Hematopoietic multipotent progenitor cell treated with erythropoietin and hydrocortisone succinate and interleukin-3 and kit ligand, for 8 days (in vitro differentiated cells): ENCODE data around the gene POLR1D.

Experiments
- DNase-seq: peaks from one replicate; pipeline ENCODE4 v3.0.0-alpha.2; 2015

The POLR1D gene

DNA sequence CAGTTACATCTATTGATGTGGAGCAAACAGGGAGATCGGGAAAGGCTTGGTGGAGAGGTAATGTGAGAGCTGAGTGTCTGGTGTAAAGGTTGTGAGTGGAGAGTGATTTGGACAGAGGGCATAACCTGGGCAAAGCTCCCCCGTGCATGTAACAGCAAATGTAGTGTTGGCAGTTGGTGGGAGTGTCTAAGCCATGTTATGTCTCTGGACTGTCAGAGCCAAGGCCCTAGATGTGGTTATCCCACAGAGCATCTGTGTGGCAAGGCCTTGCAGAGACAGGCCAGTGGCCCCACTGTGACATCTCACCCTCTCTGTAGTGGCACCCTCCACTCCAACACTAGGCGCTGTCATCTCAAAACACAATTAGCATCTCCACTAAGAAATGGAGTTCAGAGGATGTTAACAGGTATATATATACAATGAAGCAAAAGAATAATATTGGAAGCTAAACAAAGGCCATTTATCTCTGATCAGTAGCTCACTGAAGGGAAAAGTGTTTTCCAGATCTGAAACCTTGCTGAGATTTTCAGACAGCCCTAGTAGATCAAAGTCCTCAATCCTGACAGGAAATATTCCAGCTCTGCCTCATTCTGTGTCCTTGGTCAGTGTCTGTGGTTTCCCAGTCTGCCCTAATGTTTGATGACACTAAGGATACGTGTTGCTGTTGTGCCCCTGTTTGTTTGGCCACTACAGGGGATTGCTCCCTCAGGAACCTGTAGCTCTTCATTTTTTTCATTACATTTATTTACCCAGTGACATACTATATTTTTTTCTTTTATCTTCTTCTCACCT is 20.2 kb downstream of the POLR1D start:
- DNase-seq = peak; percentile 72

GRCh38 chr13:27643334-27644132 is 21.8 kb downstream of the POLR1D start:
- DNase-seq = peak; percentile 63

DNA sequence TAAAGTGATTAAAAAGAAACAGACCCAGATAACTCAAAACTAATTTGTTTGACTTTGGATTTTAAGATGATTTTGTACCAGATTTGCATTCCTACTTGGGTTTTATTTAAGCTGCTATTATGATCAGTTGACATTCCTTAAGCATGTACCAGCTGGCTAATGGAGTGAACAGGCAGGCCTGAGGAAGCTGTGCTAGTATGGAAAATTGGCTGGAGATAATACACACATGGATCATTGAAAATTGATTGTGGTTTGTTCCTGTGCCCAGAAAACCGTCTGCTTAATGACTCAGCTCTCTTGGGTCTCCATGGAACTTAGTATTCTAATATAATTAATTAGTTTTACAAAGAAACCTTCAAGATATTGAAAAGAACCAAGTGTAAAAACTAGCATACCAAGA is 22.6 kb downstream of the POLR1D start:
- peak; percentile 72 for DNase-seq

- DNase-seq = no peak
These were observed 28.6 kb downstream of the POLR1D start for GRCh38 chr13:27650312-27650711.

GRCh38 chr13:27654059-27654458 is 32.4 kb downstream of the POLR1D start:
- no peak for DNase-seq

- no peak for DNase-seq
These were observed 33.1 kb downstream of the POLR1D start for GRCh38 chr13:27654816-27655215.

DNA sequence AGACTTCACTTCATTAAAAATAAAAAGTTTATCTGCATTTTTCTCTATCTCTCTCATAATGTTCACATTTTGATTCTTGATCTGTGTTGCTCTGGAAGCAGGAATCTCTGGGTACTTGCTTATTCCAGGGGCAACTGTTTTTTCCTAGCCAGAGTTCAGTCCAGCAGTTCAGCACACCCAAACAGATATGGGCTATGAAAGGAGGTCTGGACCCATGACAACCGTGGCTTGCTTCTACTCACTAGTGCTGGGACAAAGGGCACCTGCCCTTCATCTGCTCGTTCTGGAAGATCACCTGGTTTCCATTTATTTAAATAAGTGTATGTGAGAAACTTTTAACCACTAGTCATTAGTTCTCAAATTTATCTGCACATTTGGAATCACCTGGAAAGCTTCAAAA is 36.0 kb downstream of the POLR1D start:
- DNase-seq = no peak

GRCh38 chr13:27658546-27658945 is 36.9 kb downstream of the POLR1D start:
- no peak for DNase-seq

DNA sequence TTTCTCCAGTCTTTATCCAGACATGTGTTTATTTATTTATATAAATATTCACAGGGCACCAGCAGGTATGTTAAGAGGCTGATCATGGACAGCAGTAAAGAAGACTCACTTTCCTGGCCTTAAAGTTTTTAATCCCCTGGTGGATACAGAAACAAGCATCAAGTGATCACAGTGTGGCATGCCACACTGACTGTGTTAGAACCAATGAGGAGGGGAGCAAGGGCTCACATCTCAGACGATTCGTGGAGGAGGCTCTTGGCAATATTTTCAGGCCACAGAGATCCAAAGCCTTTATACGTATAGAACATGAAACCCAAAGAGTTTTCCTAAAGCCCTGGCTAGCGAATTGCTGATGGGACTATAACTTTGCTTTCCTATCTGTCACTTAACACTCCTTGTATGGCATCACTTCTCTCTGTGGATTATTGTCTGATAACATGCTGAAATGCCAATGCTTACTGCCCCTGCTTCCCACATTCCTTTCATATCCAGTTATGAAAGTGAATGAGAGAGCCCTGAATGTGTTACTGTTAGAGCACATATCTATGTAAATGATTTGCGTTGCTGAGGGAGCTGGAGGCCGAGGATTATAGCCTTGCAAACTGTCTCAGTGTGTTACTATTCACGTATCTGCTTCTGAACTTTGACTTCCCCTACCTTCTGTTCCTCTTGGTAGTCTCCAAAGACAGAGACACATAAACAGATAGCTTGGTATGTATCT is 37.6 kb downstream of the POLR1D start:
- no peak for DNase-seq

DNA sequence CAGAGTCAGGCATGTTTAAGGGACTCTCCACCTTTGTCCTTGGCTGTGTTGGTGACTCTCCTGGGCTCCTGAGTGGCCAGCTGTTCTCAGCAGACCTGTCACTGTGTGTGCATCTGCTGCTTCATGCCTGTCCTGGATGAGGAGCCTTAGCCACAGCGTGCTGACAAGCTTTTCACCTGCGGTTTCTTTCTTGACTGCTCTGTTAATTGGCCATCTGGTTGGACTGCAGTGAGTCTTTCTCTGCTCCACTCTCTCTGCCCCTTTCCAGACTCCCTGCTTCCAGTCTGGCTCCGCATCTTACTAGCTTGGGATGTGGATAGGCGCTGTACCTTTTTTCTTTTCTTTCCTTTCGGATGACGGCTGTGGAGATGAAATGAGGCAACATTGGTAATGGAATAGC is 38.8 kb downstream of the POLR1D start:
- no peak for DNase-seq

GRCh38 chr13:27661017-27661416 is 39.3 kb downstream of the POLR1D start:
- DNase-seq = no peak

DNA sequence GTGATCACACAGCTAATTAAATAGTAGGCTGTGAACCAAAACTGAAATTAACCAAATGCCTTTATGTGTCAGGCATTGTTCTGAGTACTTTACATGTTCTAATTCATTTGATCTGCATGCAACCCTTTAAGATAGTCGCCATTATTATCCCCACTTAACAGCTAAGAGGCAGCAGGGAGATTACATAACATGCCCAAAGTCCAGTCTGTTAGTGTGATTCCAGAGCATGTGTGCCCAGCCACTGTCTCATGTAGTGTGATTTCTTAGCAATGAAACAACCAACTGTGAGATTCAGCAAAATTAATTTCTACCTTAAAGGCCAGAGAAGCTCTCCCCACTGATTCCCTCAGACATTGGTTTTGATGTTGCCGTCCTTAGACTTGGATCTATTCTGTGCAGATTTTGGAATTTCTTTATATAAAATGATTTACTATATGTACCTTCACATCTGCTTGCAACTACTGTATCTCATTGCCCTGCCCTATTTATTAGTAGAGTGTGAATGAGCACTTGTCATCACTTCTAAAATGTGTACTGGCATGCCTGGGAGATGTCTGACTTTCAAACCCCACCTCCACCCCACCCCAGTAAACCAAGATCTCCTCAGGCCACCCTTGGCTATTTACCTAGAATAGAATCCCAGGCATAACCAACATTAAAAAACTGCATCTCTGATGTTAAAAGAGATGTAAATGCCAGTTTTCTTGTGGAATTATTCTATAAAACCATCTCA is 41.2 kb downstream of the POLR1D start:
- DNase-seq = no peak

GRCh38 chr13:27663947-27664346 is 42.3 kb downstream of the POLR1D start:
- DNase-seq = no peak

GRCh38 chr13:27665333-27665732 is 43.6 kb downstream of the POLR1D start:
- DNase-seq = no peak

- DNase-seq = no peak
These were observed 44.1 kb downstream of the POLR1D start for GRCh38 chr13:27665761-27666160.

DNA sequence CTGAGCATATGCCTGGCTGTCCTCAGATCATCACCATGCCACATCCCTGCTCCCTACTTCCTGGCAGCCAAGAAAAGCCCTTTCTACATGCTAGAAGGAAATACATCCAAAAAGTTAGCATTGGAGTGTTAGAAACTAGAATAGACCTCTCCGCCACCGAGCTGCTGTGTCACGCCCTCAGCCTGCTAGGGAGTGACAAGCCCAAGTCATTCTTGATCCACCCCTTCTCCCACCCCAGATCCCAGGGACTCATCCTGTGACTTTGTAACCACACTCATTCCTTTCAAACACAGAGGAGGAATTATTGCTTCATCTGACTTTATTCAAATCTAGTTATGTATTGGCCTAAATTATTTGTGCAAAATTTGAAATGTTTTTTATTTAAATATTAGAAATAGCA is 45.3 kb downstream of the POLR1D start:
- peak; percentile 25 for DNase-seq

- DNase-seq = peak; percentile 92
These were observed 46.3 kb downstream of the POLR1D start for GRCh38 chr13:27667946-27668345.

- no peak for DNase-seq
These were observed 49.2 kb downstream of the POLR1D start for GRCh38 chr13:27670861-27671260.

GRCh38 chr13:27672025-27672424 is 50.3 kb downstream of the POLR1D start:
- DNase-seq = no peak
